HepG2 (cell line): ENCODE measurements around the gene PIK3CD. TPM values are rescaled to one million over a fixed set of nuclear protein-coding genes. Genes with fewer than 3 reads are reported as not detected.

Experiments
- ATAC-seq: fragments of 200-7000 bp; cut with Tn5 transposase; 3 replicates; pipeline ENCODE4 v1.9.1; 2020; ENCODE audit warnings: mild to moderate bottlenecking, moderate library complexity
- BruUV-seq: library from RNA; stranded (reverse); fragments of 400-500 nt; replicated peaks from 2 replicates; lab custom pipeline; 2021; lab: Mats Ljungman, UMichigan
- CTCF ChIA-PET: fragments of 300-600 bp; formaldehyde crosslinking; extraction: SDS; loops from one replicate; lab custom pipeline; 2021; ENCODE audit warnings: low total read pairs, inconsistent platforms, low intra/inter-chr PET ratio; lab: Yijun Ruan, JAX
- POLR2A ChIA-PET: fragments of 350-600 bp; sonication (Branson Sonifier 250); formaldehyde crosslinking; loops from one replicate; lab custom pipeline; 2020; ENCODE audit warnings: antibody characterized with exemption, inconsistent platforms; lab: Yijun Ruan, JAX
- DNase-seq: peaks from one replicate; pipeline ENCODE4 v3.0.0-alpha.2; 2015; ENCODE audit warnings: low spot score
- FAIRE-seq: peaks from 3 replicates; lab custom pipeline; 2011; peaks lifted over from hg19 to GRCh38; lab: Jason Lieb, UNC
- H2AFZ ChIP-seq: one replicate; pipeline ENCODE4 v1.6.1; 2011; ENCODE audit warnings: low read length, inconsistent platforms
- H3K27ac ChIP-seq: fragments of 300-600 bp; 3 replicates; pipeline ENCODE4 v1.8.0; 2011; ENCODE audit warnings: mixed run types, mild to moderate bottlenecking, mixed read lengths, low read length, inconsistent platforms; ENCODE audit not compliant: insufficient read depth; ENCODE audit errors: extremely low read length
- H3K27me3 ChIP-seq, 2 experiments: fragments of 200-600 bp in 1 of 2; 2 replicates in 1 of 2; 3 replicates in 1 of 2; pipeline versions ENCODE4 v1.6.0 to v1.8.0; 2011; ENCODE audit warnings: low read length in 2 of 2, mild to moderate bottlenecking in 2 of 2, moderate library complexity in 2 of 2, inconsistent platforms in 1 of 2; ENCODE audit not compliant: insufficient read depth in 2 of 2, control insufficient read depth in 1 of 2
- H3K36me3 ChIP-seq, 2 experiments: fragments of 200-600 bp in 1 of 2; replicated peaks in 1 of 2; 2 replicates in 1 of 2; 3 replicates in 1 of 2; pipeline versions ENCODE4 v1.5.1 to v1.8.0; 2011; ENCODE audit warnings: low read length in 2 of 2, inconsistent platforms in 1 of 2; ENCODE audit not compliant: insufficient read depth in 2 of 2, control insufficient read depth in 1 of 2
- H3K4me1 ChIP-seq: 2 replicates; pipeline ENCODE4 v1.5.1; 2012; ENCODE audit warnings: low read length, inconsistent platforms; ENCODE audit not compliant: insufficient read depth
- H3K4me2 ChIP-seq: 2 replicates; pipeline ENCODE4 v1.6.0; 2011; ENCODE audit warnings: low read depth, low read length, inconsistent platforms
- H3K4me3 ChIP-seq, 3 experiments: fragments of 200-600 bp in 1 of 3; sonication (generic), shearing (Covaris generic) in 1 of 3; replicated peaks in 1 of 3; 2 replicates each; pipeline ENCODE4 v1.5.1; 2011 to 2016; ENCODE audit warnings: low read length in 3 of 3, inconsistent platforms in 2 of 3, low read depth in 2 of 3, mild to moderate bottlenecking in 2 of 3, control low read depth in 1 of 3, mixed read lengths in 1 of 3; ENCODE audit not compliant: insufficient read depth in 1 of 3
- H3K79me2 ChIP-seq: one replicate; pipeline ENCODE4 v1.6.1; 2011; ENCODE audit warnings: low read length, inconsistent platforms; ENCODE audit not compliant: insufficient read depth
- H3K9ac ChIP-seq: 2 replicates; pipeline ENCODE4 v1.6.0; 2011; ENCODE audit warnings: mild to moderate bottlenecking, low read depth, low read length, inconsistent platforms; ENCODE audit not compliant: insufficient read depth
- H3K9me3 ChIP-seq: 2 replicates; pipeline ENCODE4 v1.5.1; 2012; ENCODE audit warnings: mild to moderate bottlenecking, low read length
- H4K20me1 ChIP-seq: 2 replicates; pipeline ENCODE4 v1.6.0; 2011; ENCODE audit warnings: inconsistent platforms, mild to moderate bottlenecking, low read length, moderate library complexity; ENCODE audit not compliant: insufficient read depth
- BRCA1 ChIP-seq: sonication (generic); formaldehyde crosslinking; IDR thresholded peaks from 2 replicates; pipeline ENCODE4 v1.4.0; 2020; ENCODE audit warnings: missing genetic modification reagents
- HHEX ChIP-seq: IDR thresholded peaks from 2 replicates; pipeline ENCODE4 v1.6.1; 2016; ENCODE audit warnings: control low read depth
- KLF12 ChIP-seq: sonication (generic); formaldehyde crosslinking; IDR thresholded peaks from 2 replicates; pipeline ENCODE4 v1.4.0; 2020; ENCODE audit warnings: missing genetic modification reagents, borderline replicate concordance
- TSC22D2 ChIP-seq: sonication (generic); formaldehyde crosslinking; IDR thresholded peaks from 2 replicates; pipeline ENCODE4 v1.5.1; 2020; ENCODE audit warnings: missing genetic modification reagents, mild to moderate bottlenecking, borderline replicate concordance
- ZBTB7B ChIP-seq: sonication (generic); formaldehyde crosslinking; IDR thresholded peaks from 2 replicates; pipeline ENCODE4 v1.4.0; 2020; ENCODE audit warnings: missing genetic modification reagents
- ZNF282 ChIP-seq: fragments of 450-650 bp; IDR thresholded peaks from 2 replicates; pipeline ENCODE4 v1.6.1; 2018; ENCODE audit not compliant: partially characterized antibody
- WGBS: methylation state at CpG from one replicate; pipeline ENCODE4 v1.1.6; 2017; ENCODE audit warnings: low lambda C conversion rate; 5-methylcytosine and 5-hydroxymethylcytosine counted together
- in situ Hi-C: cut with HindIII; loops from 2 replicates; pipeline ENCODE4 v1.10.0; 2017; ENCODE audit warnings: low pct_unique_long_range_greater_than_20kb; ENCODE audit not compliant: extremely low pct_ligation_motif_present
- intact Hi-C: fragments of 100-400 bp; cut with micrococcal nuclease; formaldehyde crosslinking; loops from one replicate; pipeline ENCODE4 v1.10.0; 2022; ENCODE audit not compliant: unreplicated experiment
- polyA plus RNA-seq, 8 experiments: library from polyadenylated mRNA; depleted of rRNA in 3 of 8; stranded (reverse) in 7 of 8; unstranded in 1 of 8; fragments of >200 nt; fragmentation: Illumina TruSeq in 4 of 8; extraction: Trizol in 4 of 8; gene quantifications; 2 replicates each; pipeline versions ENCODE4 v1.2.1 to v1.2.3, GENCODE V29; 2011 to 2016; ENCODE audit warnings: low read depth in 4 of 8, missing spikeins in 1 of 8, mixed read lengths in 1 of 8; ENCODE audit not compliant: insufficient read depth in 1 of 8
- total RNA-seq, 5 experiments: library from RNA; depleted of rRNA; stranded (reverse); fragments of >200 nt; fragmentation: Illumina TruSeq; extraction: Trizol; gene quantifications; 2 replicates each; pipeline ENCODE4 v1.2.3, GENCODE V29; 2016; ENCODE audit warnings: low read depth in 1 of 5
- TF ChIP-seq, protein P1 (sequence below): sonication (generic); formaldehyde crosslinking; IDR thresholded peaks from 2 replicates; pipeline ENCODE4 v1.5.1; 2020; ENCODE audit warnings: mild to moderate bottlenecking, missing genetic modification reagents, borderline replicate concordance
- TF ChIP-seq, protein P2 (sequence below): sonication (generic); formaldehyde crosslinking; IDR thresholded peaks from 2 replicates; pipeline ENCODE4 v1.5.0; 2020; ENCODE audit warnings: missing genetic modification reagents
- TF ChIP-seq, protein P3 (sequence below), 2 experiments: fragments of 450-650 bp in 1 of 2; sonication (generic) in 1 of 2; formaldehyde crosslinking; IDR thresholded peaks; 2 replicates each; pipeline versions ENCODE4 v1.5.0 to v1.8.0; 2020 to 2022; ENCODE audit warnings: mild to moderate bottlenecking in 1 of 2, missing genetic modification reagents in 1 of 2

The PIK3CD gene
- total and polyA plus RNA-seq, 2 of the 13 experiments (the other 11 are each of a cell fraction or from before 2014, with no cell fraction given): 7.1 to 10.0 TPM

DNA sequence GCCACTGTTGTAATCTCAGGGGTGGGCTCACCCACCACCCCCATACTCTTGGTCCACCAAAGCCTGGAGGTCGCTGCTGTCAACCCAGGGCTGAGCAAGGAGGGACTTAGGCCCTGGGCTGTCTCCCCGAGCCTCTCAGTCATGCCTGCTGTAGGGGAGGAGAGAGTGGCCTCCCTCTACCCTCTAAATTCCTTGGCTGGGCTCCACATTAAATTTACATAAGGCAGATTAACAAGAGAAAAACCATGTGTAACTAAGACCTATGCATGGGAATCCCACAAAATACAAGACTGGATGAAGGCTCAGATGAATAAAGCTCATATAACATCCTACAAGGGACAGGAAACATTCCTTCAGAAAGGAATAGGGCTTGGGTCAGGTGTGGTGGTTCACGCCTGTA is 1.8 kb upstream of the PIK3CD start:
- H3K27ac ChIP-seq: no peak overlapping the region
- in situ Hi-C loops (no loop called here), intact Hi-C loops (no loop called here)
- H3K9me3 ChIP-seq: no peaks in the 10 kb centered on the region
- H3K4me3 ChIP-seq: no peak overlapping the region
- no peaks in the 10 kb centered on the region for H4K20me1 ChIP-seq
- no peaks in the 10 kb centered on the region for H3K36me3 ChIP-seq
- ATAC-seq (no peak), DNase-seq (no peak), FAIRE-seq (no peak)
- H3K4me1 ChIP-seq: no peaks in the 10 kb centered on the region
- TF ChIP-seq BRCA1 (no peak), KLF12 (CRISPR knock-in tag) (no peak), TSC22D2 (CRISPR knock-in tag) (no peak), HHEX (no peak), ZBTB7B (no peak), ZNF282 (no peak)
- TF ChIP-seq, protein P1, sequence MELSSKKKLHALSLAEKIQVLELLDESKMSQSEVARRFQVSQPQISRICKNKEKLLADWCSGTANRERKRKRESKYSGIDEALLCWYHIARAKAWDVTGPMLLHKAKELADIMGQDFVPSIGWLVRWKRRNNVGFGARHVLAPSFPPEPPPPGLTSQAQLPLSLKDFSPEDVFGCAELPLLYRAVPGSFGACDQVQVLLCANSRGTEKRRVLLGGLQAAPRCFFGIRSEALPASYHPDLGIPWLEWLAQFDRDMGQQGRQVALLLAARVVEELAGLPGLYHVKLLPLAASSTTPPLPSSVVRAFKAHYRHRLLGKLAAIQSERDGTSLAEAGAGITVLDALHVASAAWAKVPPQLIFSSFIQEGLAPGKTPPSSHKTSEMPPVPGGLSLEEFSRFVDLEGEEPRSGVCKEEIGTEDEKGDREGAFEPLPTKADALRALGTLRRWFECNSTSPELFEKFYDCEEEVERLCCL (CRISPR knock-in tag): no peak
- TF ChIP-seq, protein P2, sequence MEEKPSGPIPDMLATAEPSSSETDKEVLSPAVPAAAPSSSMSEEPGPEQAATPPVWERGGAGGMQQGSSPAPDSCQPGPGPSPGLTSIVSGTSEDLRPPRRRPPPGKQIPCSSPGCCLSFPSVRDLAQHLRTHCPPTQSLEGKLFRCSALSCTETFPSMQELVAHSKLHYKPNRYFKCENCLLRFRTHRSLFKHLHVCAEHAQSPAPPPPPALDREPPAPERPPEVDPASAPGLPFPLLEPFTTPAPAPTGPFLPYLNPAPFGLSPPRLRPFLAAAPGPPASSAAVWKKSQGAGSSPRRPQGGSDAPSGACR: no peak
- TF ChIP-seq, protein P3, sequence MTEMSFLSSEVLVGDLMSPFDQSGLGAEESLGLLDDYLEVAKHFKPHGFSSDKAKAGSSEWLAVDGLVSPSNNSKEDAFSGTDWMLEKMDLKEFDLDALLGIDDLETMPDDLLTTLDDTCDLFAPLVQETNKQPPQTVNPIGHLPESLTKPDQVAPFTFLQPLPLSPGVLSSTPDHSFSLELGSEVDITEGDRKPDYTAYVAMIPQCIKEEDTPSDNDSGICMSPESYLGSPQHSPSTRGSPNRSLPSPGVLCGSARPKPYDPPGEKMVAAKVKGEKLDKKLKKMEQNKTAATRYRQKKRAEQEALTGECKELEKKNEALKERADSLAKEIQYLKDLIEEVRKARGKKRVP (CRISPR knock-in tag; IDR thresholded peaks at IDR 0.05): no peak
- no peak overlapping the region for H3K4me2 ChIP-seq
- H2AFZ ChIP-seq: no peak overlapping the region
- 0% methylated on average over 2 of the region's 3 CpGs for WGBS
- H3K79me2 ChIP-seq: no peaks in the 10 kb centered on the region
- H3K9ac ChIP-seq: no peak overlapping the region
- peaks cover 7 to 60% of the 10 kb centered on the region in 2 experiments for H3K27me3 ChIP-seq
- ChIA-PET CTCF (no interaction called here), POLR2A (no interaction called here)
- no TSS peak for BruUV-seq
